GM18909 (cell line): ENCODE data around the gene C18orf32.
"Not testable (repeated sequence)": the region's sequence is repeated elsewhere in the genome, so short reads cannot be mapped to it uniquely, and the experiment has no call there.

Source experiments
- ATAC-seq: cut with Tn5 transposase; IDR thresholded peaks from one replicate; pipeline ENCODE4 v1.9.1; 2021; ENCODE audit warnings: mild to moderate bottlenecking; ENCODE audit not compliant: unreplicated experiment, poor library complexity

The C18orf32 gene

DNA sequence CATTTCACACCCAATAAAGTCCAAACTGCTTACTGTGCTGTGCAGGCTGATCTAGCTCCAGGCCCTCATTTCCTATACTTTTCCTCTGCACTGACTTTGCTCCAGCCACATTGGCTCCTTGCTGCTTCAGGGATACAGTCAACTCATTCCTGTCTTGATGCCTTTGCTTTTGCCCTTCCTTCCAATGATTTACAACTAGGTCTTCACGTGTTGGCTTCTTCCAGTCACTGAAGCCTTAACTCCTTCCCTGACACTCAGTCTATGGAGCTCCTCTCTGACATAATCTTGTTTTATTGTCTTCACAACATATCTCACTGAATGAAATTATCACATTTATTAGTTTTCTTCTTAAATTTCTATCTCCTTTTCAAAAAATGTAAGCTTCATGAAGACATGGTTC lies 16.9 kb upstream of the C18orf32 start:
- no peak for ATAC-seq

DNA sequence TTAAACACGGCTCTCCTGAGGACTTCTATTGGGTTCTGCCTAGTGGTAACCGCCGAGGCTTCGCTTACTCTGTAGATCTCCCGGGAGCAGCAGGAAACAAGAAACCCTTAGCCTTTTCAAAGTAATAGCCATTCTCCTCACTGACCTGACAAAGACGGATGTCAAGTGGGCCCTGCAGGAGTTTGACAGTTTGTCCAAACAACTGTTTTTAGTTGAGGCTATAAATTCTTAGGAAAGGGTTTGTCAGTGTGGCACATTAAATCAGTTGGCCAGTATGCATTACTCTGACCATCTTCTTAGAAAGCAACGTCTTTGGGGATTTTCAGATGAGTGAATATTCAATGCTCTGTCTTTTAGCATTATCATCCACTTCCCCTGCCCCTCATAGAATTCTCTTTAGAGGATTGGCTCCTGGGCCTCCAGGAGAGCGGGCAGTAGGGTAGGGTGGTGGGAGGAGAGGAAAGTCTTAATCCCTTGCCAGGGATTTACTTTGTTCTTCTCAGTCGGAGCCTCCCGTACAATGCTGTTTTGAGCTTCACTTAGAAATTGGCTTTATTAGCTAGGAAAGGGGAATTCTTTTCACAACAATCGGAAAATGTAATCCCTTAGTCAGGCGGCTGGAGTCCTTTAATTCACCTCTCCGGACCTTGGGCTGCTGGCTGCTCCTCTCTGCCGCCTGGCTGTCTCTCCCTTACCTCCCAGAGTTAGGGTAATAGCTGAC lies 13.3 kb upstream of the C18orf32 start:
- ATAC-seq: no peak

DNA sequence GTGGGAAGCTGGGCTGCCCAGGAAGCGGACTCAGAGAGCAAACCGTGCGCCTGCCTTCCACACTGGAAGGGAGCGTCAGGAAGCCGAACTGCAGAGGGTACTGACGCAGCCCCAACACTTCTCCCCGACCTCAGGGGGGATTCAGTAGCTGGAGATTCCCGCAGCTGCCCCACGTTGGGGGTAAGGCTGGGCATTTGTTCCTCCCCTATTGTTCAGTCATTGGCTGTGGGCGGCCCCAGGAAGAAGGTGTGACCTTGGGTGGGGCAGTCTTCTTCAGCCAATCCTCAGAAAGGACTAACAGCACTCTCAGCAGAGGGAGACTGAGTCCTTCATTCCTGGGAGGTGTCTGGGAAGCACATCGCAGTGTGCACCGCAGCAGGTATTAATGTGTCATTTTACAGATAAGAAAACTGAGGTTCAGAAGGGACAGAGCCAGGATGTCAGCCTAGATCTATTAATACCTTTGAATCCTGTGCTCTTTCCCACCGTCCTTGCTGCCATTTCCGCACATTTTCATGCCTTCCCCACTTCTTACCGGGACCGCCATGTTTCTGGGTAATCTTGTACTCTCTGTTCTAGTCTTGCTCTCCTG lies 12.1 kb upstream of the C18orf32 start:
- ATAC-seq: no peak

DNA sequence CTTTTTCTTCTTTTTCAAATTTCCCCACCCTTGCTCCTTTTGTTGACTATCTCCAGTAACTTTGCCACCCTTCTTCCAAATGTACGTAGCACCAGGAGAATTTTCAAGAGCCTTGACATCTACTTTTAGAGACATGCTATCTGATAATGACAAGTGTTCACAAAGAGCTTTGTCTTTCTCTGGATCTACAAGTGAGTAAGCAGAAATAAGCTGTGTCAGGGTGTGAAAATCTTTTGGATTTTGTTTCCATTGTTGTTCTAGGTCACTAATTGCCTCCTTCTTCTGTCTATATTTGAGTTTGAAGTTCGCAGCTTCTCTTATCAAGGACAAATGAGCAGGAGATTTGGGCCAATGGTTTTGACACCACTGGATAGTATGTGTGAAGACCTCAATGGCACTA lies 8.4 kb upstream of the C18orf32 start:
- ATAC-seq: no peak

DNA sequence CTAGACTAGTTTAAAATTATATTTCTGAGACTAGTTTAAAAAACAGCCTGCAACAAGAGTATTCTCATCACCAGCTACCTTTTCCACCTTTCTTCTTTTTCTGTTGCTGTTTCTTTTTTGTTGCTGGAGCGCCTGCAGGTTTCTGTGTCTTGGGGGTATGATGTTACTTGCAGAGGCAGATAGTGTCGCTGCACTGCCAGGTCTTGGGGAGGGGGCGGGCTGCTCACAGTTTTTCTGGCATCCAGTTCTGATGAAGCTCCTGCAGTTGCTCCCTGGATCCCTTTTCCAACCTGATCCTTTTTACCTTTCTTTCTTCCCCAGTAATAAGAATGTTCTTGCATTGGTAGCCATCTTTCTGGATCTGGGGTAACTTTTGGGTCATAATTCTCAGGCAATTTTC lies 8.0 kb upstream of the C18orf32 start:
- no peak for ATAC-seq

DNA sequence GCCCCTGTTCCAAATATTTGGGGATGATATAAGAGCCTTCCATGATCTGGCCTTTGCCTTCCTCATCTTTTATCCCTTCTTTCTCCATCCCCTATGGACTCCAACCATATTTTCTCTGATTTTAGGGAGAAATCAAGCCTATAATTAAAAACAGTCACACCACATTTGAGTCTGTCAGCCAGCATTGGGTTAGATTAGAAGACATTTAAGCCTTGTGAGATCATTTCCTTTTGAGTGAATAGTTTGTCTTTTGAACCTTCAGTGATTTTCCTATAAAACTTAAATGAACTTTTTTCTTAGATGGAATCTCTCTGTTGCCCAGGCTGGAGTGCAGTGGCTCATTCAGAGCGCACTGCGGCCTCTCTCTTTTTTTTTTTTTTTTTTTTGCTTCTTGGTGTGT lies 7.6 kb upstream of the C18orf32 start:
- no peak for ATAC-seq

DNA sequence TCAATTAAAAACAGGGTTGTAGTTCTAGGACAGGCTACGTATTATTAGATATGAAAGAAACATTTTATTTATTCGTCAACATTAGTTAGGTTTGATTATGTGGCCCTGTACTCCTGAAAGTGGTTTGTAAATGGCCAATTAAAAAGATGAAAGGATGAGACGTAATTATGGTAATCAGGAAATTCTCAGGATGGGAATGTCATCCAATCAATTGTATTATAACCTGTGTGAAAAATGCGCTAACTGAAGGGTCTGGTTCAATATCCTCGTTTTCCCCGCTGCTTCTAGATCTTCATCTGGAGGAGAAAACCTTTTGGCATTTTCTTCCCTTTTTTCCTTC lies 5.6 kb upstream of the C18orf32 start:
- ATAC-seq: no peak

DNA sequence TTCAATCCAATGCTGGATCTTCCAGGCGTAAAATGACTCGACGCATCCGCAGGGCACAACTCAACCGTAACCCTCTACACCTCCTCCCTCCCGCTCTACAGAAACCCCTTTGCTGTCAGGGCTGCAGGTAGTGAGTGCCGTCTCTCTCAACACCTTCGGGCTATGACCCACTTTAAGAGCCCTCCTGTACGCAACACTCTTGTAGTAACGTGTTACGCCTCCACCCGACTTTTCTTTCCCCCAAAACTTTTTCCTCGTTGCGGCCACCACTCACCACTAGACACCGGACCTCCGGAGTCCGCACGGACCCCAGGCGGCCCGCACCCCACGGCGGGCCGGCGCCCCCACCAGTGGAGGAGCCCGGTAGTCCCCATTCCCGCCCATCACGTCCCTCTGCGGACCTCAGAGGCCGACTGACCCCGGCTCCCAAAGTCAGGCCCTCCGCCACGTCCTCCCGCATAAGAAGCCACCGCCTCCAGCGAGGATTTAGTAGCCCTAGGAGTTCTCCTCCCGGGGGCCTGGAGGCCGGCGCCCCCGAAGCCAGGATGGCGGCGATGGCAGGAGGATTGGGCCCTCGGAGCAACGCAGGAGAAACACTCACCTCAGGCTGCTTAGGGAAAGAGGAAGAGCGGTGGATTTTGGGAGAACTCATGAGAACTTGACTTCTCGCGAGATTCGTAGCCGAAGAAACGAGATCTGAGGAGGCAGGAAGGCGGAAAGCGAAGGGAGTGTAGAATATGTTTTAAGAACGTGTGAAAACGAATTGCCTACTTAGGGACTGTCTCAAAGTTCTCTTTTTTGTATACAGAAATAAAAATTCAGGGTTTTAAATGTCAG lies 5.0 kb upstream of the C18orf32 start, which contains the start of gene RPL17:
RPL17 (minus strand) TSS at position 609 of the 837 bp plus-strand sequence.
- peak; percentile 79 for ATAC-seq

DNA sequence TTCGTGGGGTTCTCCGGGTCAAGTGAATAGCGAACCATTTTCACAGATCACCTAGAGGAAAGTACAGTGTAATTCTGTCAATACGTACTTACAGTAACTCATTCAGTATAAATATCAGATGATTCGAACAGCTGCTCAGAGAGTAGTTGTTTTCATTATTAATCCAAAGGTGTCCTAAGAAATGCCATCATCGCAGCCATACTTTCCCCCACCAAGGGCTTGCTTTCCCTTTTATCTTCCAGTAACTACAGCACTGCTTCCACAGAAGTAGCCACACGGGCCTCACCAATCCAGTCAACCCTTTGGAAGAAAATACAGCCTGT lies 4.5 kb upstream of the C18orf32 start:
- ATAC-seq: no peak

DNA sequence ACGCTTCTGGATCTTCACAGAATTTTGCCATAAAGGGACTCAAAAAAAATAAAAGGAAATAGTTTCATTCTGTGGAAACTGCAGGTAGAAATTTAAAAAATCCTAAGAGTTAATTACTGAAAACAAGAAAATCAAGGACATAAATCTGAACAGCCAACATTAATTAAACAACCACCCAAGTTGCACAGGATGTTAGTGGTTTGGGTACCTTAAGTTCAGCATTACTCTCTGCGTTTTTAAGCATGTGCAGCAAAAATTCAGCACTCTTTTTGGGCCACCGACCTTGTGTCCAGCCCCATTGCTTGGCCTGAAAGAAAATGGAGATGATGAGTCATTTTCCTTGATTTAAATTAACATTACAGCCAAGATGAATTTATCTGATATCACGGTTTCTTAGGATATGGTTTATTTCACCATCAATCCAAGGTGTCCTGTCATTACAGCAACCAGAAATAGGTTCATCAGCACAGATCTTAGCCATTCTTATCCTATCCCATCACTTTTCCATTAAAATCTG lies 3.3 kb upstream of the C18orf32 start:
- no peak for ATAC-seq

DNA sequence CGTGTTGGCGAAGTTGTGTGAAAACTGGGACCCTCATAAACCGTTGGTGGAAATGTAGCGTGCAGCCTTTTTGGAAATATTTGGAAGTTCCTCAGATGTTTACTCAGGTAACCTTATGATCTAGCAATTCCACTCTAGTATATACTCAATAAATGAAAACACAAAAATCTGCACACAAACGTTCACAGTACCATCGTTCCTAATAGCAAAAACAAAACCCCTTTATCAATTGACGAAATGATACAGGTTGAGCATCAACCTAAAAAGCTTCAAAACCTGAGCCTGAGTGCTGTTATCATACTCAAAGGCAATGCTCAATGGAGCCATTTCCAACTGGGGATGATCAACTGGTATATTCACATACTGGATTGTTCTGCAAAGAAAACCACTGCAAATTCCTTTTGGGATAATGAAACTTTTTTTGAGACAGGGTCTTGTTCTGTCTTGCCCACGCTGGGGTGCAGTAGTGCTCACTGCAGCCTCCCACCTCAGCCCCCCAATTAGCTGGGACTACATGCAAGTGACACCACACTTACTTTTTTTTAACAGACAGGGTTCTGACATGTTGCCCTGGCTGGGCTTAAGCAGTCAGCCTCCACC lies 777 bp upstream of the C18orf32 start:
- no peak for ATAC-seq

DNA sequence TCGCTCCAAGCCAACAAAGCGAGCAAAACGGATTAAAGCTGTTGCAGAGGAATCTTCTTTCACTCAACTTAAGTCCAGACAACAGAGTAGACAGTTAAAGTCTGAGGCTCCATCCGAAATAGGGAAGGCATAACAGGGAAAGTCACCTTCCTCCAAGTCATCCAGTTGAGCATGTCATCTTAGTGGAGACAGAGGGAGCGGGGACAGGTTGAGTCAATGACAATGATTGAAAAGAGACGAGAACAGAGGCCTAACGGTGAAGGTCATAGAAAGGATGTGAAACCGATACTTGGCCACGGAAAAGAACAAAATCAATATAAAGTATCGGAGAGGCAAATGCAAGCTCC lies 455 bp downstream of the C18orf32 start:
- ATAC-seq: no peak

DNA sequence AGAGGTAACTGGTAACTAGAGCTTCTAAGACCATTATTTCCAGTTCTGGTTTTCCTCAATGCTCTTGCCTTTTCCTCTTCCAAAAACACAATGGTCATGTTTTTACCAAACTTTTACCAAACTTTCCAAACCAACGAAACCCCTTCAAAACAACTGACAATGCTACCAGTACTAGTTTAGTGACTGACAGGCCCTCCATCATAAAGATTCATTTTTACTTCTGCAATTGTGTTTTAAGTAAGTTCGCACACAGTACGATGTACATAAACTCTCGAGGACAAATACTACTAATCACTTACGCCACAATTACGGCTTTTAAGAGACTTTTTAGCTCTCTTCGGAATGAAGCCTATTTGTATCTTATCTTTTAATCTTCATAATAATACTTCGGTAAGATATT lies 900 bp downstream of the C18orf32 start:
- no peak for ATAC-seq

DNA sequence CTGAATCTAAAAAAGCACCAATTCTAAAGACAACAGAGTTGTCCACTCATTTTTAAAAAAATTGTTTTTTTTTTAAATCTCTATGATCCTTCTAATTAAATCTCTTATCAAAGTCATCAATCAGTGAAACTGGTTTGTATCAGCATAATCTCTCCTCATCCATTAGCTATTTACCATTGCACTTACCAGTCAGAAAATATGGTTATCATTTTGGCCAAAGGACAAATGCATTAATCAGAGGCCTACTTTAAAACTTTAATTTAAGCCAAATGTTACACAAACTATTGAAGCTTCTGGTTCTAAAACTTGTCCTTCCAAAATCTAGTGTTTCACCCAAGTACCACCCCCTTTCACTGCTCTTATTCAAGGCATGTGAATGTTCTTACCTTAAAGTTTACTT lies 3.8 kb downstream of the C18orf32 start:
- no peak for ATAC-seq

DNA sequence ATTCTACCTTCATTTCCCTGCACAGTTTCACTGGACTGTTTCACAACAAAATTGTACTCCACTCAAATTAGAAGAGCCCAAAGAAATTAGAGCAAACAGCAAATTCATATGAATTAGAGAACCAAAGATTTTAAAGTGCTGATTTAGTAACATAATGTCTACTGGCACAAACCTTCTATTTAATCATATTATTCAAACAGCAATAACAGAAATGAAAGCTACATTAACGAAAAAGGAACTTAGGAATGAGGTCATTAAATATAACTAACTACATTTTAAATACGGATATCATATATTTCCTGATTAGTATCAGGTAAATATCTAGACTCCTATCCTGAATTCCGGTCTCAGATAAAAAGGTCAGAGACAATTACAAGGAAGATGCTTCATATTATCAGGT lies 5.1 kb downstream of the C18orf32 start:
- ATAC-seq: no peak

DNA sequence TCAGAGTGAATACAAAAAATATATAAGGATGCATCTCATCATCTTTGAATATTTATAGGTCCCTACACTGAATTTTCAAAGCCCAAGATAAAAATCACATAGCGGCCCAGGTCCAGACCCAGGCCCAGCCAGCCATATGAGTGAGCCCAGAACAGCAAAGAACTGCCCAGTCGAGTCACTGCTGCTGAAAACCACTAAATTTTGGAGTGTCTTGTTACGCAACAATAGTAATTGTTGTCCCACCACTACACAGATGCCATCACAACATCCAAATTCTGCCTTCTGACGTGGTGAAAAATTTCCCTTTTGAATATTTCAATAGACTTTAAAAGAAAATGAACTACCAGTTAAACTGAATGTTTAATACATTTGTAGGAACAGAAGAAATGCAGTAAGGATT lies 5.7 kb downstream of the C18orf32 start:
- ATAC-seq: no peak

DNA sequence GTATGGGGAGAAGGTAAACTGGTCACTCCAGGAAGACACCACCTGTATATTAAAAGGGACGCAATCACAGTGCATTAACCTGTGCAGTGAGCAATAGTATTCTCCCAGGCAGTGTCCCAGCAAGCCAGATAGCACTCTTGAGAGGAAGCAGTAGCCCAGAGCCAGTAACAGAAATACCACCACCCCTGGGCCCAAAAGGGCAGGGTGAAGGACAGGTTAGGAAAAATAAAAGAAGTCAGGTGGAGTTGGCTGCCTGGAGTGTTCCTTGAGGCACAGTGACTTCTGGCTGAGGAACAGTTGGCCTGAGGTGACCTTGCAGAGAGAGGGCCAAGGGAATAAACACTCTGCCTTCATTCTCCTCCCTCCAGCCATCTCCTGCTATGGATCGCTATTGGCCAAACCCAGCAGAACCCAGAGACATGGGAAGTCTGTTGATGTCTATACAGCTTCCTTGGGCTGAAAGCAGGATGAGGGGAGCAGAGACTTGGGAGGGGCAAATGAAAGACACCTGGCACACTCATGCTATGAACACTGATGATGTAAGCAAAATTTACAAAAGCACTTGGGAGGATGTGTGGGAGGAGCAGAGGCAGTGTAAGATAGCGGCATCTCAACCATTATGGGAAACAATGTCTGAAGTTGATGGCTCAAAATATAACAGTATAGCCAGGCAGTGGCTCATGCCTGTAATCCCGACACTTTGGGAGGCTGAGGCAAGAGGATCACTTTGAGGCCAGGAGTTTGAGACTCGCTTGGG lies 7.5 kb downstream of the C18orf32 start:
- no peak for ATAC-seq

DNA sequence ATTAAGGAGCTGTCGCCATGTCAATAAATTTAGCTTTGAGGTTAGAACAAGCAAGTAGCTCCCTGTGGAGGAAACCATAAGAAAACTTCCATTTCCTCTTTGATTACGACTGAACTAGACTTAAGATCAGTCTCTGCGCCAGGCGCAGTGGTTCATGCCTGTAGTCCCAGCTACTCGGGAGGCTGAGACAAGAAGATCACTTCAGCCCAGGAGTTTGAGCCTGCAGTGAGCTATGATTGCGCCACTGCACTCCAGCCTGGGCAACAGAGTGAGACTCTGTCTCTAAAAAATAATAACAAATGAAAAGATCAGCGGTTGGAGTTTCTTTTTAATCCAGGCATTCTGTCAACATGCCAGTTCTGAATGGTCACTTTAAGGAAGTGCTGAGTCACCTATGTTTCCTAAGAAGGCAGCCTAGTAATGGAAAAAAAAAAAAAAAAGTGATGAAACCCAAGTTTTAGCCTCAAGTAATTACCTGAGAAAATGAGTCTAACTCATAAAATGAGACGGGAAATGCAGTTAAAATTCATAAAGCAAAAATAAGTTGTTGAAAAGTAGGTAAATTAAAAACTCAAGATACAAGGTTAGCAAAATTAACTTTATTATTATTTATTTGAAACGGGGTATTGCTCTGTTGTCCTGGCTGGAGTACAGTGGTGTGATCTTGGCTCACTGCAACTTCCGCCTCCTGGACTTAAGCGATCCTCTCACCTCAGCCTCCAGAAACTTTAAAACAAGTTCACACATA lies 10.2 kb downstream of the C18orf32 start:
- no peak for ATAC-seq

DNA sequence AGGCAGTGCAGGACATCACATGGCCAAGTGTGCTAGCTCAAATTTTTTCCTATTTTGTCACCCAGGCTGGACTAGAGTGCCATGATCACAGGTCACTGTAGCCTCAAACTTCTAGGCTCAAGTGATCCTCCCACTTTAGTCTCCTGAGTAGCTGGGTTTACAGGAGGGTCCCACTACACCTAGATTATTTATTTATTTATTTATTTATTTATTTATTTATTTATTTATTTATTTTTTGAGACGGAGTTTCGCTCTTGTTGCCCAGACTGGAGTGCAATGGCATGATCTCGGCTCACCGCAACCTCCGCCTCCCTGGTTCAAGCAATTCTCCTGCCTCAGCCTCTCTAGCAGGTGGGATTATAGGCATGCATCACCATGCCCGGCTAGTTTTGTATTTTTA lies 12.1 kb downstream of the C18orf32 start:
- ATAC-seq: not testable (repeated sequence)

DNA sequence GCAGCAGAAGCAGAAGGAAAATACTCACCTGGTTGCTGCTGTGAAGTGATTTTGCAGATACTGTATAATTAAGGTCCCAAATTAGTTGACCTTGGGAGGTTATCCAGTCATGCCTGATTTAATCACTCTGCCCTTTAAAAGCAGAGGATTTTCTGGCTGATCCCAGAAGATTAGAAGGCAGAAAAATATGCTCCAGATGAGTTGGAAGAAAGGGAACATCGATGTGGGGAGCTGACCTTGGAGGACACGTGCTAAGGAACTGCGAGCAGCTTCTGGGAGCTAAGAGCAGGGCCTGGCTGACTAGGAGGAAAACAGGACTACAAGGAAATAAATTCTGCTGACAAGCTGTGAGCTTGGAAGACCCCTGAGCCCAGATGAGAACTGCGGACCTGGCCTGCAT lies 13.3 kb downstream of the C18orf32 start:
- no peak for ATAC-seq
